Stimulated activated CD4-positive, alpha-beta T cell treated with anti-CD3 and anti-CD28 coated beads, Interleukin-12 subunit alpha, Interleukin-12 subunit beta, amount 100 ng/mL, for 48 hours (primary cell): ENCODE data around the gene CDKL4.
"Not testable (repeated sequence)": the region's sequence is repeated elsewhere in the genome, so short reads cannot be mapped to it uniquely, and the experiment has no call there.

ENCODE experiments used
- DNase-seq, 3 donors: peaks; one replicate each; pipeline ENCODE4 v3.0.0-alpha.2; 2020; ENCODE audit warnings: low read depth in 2 of 3, low spot score in 1 of 3

Gene CDKL4

DNA sequence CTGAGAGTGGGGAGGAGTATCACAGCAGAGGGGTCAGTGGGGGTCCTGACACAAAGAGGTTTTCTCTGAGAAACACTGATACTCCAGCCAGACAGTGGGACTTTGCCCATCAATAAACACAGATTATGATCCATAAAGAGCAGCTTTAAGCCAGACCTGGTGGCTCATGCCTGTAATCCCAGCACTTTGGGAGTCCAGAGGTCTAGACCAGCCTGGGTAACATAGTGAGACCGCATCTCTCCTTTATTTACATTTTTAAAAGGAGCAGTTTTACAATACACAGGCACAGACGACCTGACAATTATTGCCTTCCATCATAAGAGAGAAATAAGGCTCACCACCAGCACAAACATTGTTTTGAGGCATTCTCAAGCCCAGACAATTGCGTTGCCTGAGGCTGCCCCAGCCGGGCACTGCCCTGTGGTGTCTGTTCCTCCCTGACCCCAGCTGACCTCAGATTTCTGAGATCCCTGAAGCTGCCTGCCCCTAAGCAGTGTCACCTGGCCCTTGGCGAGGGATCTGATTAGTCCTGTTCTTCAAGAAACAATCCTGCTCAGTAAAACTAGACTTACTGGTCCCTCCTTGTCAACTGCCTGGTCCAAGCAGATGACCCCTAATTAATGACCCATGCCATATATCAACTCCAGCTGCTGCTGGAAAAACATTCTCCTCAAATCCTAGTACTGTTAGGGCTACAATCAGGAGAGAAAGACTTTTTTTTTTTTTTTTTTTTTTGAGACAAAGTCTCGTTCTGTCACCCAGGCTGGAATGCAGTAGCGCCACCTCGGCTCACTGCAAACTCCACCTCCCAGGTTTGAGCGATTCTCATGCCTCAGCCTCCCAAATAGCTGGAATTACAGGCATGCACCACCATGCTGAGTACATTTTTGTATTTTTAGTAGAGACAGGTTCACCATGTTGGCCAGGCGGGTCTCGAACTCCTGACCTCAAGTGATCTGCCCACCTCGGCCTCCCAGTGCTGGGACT, 63.5 kb downstream of the CDKL4 start:
- no peak for DNase-seq

DNA sequence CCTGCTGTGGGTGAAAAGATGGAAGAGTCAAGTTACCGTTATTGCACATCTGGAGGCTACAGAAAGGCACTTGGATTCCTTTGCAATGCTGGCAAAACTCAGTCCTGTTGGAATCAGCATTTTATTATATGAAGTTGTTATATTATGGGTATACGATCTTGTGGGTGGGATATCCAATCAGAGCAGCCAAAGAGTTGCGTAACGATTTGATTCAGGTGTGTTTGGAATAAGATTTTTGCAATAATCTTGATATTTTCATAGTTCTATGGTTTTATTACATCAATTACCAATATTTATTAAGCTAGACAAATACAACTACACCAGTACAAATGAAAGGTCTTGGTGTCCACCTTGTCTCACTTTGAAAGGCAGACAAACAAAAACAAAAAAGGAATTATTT, 65.0 kb downstream of the CDKL4 start:
- no peak for DNase-seq

DNA sequence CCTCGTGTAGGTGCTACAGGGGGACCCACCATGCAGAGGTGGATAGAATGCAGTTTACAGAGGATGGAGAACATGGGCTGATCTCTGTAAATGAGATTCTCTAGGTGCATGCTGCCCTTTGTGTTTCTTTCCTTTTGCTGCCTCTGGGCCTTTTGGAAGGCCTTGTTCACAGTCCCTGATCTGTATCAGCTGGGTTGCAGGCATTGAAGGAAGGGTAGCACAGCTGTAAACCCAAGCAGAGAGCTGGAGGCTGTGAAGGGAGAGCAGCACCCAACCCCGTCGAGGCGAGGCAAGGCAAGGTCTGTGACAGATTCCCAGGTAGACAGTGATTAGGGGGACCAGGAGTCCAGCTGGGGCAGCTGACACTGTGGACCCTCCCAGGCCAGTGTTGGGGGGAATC, 66.8 kb downstream of the CDKL4 start:
- DNase-seq = no peak

DNA sequence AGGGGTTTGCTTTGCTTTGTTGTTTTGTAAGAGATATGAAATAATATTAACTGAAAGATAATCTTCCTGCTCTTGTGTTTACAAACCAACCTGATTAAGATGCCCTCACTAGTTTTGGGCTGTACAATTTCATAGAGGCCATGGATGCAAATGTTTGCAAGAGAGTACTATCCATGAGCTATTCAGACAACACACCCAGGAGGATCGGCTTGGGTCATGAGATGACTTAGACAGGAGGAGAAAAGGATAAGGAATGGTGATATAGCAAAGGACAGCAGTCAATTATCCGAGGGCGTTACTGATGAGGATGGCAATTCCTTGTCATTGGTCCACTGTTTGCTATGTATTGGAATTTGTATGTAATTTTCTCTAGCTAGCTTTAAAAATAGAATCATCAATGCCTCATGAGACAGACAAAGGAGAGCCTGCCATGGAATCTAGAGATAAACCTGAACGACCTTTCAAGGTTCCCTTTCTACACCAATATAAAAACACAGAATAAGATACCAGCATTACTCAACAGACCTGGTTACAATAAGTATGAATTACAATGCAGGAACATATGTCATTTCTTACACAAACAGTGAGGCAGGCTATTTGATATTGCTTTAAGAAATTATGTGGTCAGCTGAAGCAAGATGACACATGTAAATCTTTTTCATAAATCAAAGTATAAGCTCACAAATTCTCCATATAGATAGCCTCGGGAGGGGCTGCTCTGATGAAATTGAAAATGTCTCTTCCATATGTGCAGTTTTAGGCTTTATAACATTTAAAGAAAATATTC, 68.6 kb downstream of the CDKL4 start:
- DNase-seq = no peak

DNA sequence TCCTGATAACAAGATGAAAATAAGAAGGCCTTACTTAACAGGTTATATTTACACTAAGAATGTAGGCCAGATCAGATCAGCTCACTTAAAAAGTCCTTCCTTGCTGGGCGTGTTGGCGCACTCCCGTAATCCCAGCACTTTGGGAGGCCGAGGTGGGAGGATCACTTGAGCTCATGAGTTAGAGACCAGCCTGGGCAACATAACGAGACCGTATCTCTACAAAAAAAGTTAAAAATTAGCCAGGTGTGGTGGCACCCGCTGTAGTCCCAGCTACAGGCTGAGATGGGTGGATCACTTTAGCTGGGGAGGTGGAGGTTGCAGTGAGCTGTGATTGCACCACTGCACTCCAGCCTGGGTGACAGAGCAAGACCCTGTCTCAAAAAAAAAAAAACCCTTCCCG, 69.7 kb downstream of the CDKL4 start:
- DNase-seq = no peak

DNA sequence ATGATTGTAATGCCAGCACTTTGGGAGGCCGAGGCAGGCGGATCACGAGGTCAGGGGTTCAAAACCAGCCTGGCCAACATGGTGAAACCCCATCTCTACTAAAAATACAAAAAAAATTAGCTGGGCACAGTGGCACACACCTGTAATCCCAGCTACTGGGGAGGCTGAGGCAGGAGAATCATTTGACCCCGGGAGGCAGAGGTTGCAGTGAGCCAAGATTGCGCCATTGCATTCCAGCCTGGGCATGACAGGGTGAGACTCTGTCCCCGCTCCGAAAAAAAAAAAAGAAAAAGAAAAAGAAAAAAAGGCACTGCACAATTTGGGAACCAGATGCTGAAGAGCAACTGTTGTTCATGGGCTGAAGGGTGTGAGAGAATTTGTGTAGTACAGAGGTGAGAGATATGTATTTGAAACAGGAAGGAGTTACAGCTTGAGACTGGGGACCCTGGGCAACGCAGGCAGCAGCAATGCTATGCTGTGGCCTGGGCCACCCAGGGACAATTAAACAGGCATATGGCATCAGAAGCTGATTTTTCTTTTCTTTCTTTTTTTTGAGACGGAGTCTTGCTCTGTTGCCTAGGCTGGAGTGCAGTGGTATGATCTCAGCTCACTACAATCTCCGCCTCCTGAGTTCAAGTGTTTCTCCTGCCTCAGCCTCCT, 71.6 kb downstream of the CDKL4 start:
- not testable (repeated sequence) for DNase-seq

DNA sequence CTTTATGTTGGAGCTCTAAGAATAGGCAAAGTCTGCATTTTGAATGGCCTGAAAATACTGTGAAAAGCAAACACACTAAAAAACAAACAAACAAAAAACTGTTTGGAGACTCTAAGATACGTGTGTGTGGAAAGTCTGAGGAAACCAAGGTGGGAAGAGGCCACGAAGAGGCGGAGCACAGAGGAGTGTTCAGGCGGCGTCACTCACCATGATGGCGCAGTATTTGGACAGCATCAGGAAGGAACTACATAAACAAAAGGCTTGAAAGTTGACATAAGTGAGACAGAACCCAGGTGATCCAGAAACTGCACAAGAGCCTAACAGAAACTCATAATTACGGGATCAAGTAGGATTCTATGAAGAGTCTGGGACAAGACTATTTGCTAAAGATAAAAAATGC, 72.1 kb downstream of the CDKL4 start:
- no peak for DNase-seq

DNA sequence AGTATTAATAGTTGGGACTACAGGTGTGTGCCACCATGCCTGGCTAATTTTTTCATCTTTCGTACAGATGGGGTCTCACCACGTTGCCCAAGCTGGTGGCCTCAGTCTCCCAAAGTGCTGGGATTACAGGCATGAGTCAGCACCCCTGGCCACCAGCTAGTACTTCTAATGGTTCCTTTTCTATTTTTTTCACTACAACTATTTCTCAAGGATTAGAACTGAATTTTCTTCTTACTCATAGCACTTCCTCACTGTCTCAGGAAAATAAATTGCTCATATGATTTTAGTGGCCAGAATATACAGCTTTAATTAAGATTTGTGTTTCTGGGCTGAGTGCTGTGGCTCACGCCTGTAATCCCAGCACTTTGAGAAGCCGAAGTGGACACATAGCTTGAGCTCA, 79.7 kb downstream of the CDKL4 start:
- DNase-seq = no peak

DNA sequence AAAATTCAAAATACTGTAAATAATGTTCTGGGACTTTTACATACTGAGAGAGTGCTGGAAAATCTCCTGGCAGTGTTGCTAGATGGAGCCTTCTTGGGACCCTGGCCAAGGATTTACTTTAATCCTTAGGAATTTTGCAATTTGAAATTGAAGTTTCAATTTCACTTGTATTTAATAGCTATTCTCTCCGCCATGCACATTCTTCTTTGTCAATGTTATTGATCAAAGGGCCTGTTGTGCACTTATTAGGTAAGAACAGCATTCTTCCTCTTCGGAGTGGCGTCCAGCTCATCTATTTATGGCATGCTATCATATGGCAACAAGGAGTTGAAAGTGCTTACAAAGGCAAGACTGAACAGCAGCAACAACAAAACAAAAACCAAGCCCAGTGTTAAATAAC, 82.8 kb downstream of the CDKL4 start:
- DNase-seq = no peak

DNA sequence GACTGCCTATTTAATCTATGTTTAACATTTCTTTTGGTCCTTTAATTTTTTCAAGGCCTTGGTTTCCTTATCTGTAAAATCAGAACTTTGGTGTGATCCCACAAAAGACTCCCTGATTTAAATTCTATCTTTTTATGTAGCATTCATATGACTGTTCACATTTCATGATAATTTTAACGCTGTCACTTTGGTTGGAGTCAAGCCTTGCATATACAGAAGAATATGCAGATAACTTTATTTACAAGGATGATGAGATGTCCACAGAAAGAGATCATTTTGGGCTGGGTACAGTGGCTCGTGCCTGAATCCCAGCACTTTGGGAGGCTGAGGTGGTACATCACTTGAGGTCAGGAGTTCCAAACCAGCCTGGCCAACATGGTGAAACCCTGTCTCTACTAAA, 84.5 kb downstream of the CDKL4 start:
- DNase-seq = no peak

DNA sequence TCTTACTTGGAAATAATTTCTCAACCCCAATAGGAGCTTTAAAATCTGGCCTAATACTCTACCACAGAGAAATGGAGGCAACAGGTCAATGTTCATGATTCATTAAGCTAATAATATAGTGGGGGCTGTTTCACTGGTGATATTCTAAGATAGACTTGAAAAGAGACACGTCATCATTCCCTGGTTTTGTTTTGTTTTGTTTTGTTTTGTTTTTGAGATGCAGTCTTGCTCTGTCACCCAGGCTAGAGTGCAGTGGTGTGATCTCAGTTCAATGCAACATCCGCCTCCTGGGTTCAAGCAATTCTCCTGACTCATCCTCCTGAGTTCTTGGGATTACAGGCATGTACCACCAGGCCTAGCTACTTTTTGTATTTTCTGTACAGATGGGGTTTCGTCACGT, 85.4 kb downstream of the CDKL4 start:
- no peak for DNase-seq

DNA sequence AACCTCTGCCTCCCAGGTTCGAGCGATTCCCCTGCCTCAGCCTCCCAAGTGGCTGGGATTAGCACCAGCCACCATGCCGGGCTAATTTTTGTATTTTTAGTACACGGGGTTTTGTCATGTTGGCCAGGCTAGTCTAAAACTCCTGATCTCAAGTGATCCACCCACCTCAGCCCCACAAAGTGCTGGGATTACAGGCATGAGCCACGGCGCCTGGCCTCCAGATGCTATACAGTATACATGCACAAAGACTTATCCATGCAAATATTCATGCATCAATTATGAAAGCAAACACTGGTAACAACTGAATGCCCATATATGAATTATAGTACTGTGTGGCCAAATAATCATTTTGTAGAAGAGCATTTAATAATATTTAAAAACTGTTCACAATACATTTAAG, 86.9 kb downstream of the CDKL4 start:
- no peak for DNase-seq

DNA sequence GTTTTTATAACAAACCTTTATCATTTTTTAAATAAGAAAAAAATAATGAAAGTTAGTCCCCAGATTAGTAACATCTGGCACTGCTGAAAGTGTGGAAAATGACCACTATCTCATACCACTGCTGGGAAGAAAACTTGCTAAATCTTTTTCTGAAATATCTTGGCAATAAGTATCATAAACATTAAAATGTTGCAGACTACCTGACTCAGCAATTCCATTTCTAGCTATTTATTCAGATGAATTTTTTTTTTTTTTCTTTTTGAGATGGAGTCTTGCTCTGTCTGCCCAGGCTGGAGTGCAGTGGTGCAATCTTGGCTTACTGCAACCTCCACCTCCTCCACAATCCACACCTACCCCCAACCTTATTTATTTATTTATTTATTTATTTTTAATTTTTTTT, 87.7 kb downstream of the CDKL4 start:
- no peak for DNase-seq

DNA sequence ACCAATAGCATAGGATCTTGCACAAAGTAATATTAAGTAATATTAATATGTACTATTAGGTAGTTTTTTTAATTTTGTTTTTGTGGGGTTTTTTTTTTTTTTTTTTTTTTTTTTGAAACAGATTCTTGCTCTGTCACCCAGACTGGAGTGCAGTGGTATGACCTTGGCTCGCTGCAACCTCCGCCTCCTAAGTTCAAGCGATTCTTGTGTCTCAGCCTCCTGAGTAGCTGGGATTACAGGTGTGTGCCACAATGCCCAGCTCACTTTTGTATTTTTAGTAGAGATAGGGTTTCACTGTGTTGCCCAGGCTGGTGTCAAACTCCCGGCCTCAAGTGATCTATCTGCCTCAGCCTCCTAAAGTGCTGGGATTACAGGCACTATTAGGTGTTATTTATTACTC, 88.2 kb downstream of the CDKL4 start:
- not testable (repeated sequence) for DNase-seq

DNA sequence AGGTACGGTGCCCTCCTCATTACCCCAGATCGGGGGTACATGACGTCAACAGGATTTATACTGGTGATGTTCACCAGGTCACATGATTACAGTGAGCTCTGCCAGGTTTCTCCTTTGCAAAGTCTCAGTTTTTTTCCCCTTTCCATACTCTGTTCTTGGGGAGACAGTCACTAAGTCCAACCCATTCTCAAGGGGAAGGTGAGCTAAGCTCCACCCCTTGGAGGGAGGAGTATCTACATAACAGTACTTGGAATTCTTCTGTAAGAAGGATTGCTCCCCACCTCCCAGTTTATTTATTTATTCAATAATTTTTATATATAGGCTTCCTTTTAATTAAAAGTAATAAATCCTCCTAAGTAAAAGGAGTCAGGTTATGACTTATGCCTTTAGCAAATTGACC, 88.8 kb downstream of the CDKL4 start:
- DNase-seq = no peak

DNA sequence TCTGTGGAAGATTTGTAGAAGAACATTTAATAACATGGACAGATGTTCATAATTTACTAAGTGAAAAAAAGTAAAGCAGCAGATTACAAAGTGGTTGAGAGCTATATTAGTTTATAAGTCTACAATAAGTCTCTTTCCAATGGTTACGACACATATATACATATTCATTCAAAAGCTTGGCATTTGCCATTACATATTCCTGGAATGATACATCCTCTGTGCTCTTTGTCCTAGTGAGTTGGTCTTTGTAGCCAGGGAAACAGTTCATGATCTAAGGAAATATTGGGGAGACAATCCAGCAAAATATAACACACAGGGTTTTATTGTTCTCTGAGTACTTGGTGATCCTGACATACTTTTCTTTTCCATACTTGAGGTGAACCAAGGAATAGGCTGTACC, 90.5 kb downstream of the CDKL4 start:
- no peak for DNase-seq

DNA sequence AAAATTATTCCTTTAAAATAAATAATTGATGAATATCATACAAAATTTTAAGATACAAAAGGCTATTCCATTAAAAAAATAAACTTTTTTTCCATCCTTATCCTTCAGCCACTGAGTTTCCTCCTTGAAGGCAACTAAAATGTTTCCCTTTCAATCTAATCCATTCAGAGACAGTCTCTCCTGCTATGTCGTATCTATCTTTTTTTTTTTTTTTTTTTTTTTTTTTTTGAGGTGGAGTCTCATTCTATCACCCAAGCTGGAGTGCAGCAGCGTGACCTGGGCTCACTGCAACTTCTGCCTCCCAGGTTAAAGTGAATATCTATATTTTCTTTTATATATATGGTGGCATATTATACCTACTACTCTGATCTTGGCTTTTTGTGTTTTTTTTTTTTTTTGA, 91.3 kb downstream of the CDKL4 start:
- DNase-seq = no peak

DNA sequence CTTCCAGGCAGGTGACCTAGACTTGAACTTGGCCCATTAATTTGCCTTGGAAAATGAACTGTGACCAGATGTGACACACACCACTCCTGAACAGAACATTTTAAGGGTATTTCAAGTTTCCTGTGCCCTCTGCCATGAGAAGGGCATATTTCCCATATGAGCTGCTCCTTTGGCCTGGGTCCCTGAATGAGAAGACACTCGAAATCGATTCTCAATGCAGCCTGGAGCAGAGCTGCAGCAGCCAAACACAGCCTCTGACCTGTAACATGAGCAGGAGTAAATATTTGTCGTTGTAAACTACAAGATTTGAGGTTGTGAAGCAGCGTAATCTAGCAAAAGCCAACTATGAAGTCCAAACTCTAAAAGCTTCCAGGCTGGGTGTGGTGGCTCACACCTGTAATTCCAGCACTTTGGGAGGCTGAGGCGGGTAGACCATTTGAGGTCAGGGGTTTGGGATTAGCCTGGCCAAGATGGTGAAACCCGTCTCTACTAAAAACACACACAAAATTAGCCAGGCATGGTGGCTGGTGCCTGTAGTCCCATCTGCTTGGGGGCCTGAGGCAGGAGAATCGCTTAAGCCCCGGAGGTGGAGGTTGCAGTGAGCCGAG, 92.8 kb downstream of the CDKL4 start:
- DNase-seq = no peak

DNA sequence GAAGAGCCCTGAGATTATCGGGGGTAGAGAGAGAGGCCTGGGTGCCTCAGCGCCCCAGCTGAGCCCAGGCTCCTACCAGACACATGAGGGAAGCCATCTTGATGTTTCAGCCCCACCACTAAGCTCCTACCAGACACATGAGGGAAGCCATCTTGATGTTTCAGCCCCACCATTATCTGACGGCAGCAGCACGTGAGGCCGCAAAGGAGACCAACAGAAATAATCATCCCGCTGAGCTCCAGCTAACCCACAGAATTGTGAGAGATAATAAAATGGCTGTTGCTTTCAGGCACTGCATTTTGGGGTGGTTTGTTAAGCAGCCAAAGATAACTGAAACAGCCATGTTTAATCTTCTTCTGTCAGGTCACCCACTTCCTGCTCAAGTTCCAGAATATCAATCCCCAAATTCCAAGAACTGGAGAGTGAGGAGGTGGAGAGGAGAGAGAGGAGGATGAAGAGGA, 93.6 kb downstream of the CDKL4 start:
- DNase-seq = no peak

DNA sequence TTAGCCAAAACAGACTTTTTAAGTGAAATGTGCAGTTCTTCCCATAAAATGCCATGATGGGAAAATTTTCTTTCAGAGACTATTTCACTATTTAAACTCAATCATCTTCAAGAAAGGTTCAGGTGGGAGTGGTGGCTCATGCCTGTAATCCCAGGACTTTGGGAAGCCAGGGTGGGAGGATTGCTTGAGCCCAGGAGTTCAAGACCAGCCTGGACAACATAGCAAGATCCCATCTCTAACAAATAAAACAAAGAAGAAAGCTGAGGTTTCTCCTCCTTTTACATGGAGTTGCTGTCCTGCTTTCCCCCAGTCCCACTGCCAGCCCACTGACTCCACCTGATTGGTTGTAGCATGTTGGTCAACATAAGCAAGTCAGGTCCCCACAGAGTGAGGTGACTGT, 97.1 kb downstream of the CDKL4 start:
- no peak for DNase-seq

DNA sequence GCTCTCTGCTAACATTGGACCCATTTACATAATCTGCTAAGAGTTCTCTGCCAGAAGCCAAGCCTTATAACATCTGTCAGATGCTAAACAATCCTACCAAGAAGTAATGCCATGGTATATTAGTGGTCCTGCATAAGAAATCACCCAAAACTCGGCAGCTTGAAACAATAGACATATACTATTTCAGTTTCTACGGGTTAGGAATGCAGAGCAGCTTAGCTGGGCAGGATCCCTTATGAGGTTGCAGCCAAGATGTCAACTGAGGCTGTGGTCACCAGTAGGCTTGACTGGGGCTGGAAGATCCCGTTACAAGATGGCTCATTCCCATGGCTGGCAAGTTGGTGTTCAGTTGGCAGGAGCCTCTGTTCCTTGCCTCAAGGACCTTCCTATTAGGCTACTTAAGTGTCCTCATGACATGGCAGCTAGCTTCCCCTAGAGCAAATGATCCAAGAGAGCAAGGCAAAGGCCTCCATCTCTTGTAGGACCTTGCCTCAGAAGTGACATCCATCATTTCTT, 97.8 kb downstream of the CDKL4 start:
- DNase-seq = no peak
